Skeletal muscle tissue (tissue), 4 donors: ENCODE results near the gene SARNP. TPM values are rescaled to one million over a fixed set of nuclear protein-coding genes. Genes with fewer than 3 reads are reported as not detected.

Experiments
- H3K27ac ChIP-seq: one replicate; pipeline ENCODE4 v1.7.0; 2013; ENCODE audit warnings: mild to moderate bottlenecking, low read depth, low read length, inconsistent platforms
- H3K27me3 ChIP-seq, 3 donors: one replicate each; pipeline ENCODE4 v1.7.0; 2013; ENCODE audit warnings: low read length in 3 of 3; ENCODE audit not compliant: control insufficient read depth in 3 of 3, insufficient read depth in 3 of 3
- H3K36me3 ChIP-seq, 3 donors: one replicate each; pipeline ENCODE4 v1.7.0; 2013; ENCODE audit warnings: low read length in 3 of 3; ENCODE audit not compliant: control insufficient read depth in 3 of 3, insufficient read depth in 3 of 3
- H3K4me1 ChIP-seq, 3 donors: one replicate each; pipeline ENCODE4 v1.7.0; 2013; ENCODE audit warnings: low read length in 3 of 3, mild to moderate bottlenecking in 3 of 3; ENCODE audit not compliant: control insufficient read depth in 3 of 3, insufficient read depth in 3 of 3
- H3K4me3 ChIP-seq, 3 donors: one replicate each; pipeline ENCODE4 v1.7.0; 2013; ENCODE audit warnings: low read length in 3 of 3
- H3K9ac ChIP-seq, 3 donors: one replicate each; pipeline ENCODE4 v1.7.0; 2013; ENCODE audit warnings: low read length in 3 of 3, mild to moderate bottlenecking in 3 of 3, moderate library complexity in 2 of 3, low read depth in 1 of 3
- H3K9me3 ChIP-seq, 3 donors: one replicate each; pipeline ENCODE4 v1.7.0; 2013; ENCODE audit warnings: low read length in 3 of 3; ENCODE audit not compliant: control insufficient read depth in 3 of 3
- total RNA-seq: library from RNA; depleted of rRNA; stranded (reverse); fragments of >200 nt; gene quantifications from one replicate; pipeline ENCODE4 v1.2.3, GENCODE V29; 2014
- donor health status: Osteomylitis.

Gene SARNP
- total RNA-seq, 1 donor from 2014 or later, result 71.5 TPM

DNA sequence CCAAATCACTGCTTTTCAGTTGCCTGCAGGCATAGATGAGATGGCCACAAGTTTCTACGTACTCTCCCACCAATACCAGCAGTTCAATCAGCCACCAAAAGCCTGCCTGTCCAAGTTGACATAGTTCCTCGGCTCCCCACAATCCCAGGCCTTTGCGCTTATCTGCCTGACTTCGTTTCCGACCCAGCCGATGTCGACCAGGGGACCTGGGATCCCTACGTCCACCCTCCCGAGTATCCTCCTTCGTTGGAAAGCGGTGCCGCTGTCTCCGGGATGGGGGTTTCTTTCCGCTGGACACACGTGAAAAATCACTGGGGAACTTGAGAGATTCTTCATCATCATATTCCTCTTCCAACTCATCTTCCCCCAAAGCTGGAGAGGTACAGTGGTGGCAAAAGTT, 10.3 kb upstream of the SARNP start:
- Histone ChIP-seq H3K9ac (peak overlapping the region in 1 of 3 donors; percentile 43), H3K4me3 (peak overlapping the region in 2 of 3 donors; percentile 6 to 31), H3K9me3 (no peaks in the 10 kb centered on the region)

DNA sequence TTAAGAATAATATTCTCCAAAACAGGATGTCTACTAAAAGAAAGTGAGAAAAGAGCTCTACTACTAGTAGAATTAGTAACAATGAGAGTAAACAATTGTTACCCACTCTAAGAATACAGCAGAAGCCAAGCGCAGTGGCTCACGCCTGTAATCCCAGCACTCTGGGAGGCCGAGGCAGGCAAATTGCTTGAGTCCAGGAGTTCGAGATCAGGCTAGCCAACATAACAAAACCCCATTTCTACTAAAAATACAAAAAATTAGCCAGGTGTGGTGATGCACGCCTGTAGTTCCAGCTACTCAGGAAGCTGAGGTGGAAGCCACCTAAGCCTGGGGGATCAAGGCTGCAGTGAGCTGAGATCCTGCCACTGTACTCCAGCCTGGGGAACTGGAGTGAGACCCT, 7.2 kb upstream of the SARNP start:
- no peak overlapping the region for H3K27ac ChIP-seq
- H3K9ac ChIP-seq, result no peak overlapping the region
- no peak overlapping the region for H3K4me3 ChIP-seq
- H3K4me1 ChIP-seq, result peaks cover 20 to 25% (median 24%) of the 10 kb centered on the region in 3 donors
- peaks cover 22 to 41% (median 32%) of the 10 kb centered on the region in 3 donors for H3K36me3 ChIP-seq
- H3K27me3 ChIP-seq, result no peaks in the 10 kb centered on the region
- H3K9me3 ChIP-seq, result no peaks in the 10 kb centered on the region

More for the DNA sequence above, 10.3 kb upstream of the SARNP start:
- Histone ChIP-seq H3K27ac (no peak overlapping the region), H3K36me3 (peaks cover 0 to 16% (median 10%) of the 10 kb centered on the region in 3 donors), H3K27me3 (no peaks in the 10 kb centered on the region), H3K4me1 (peaks cover 31 to 48% (median 42%) of the 10 kb centered on the region in 3 donors)

DNA sequence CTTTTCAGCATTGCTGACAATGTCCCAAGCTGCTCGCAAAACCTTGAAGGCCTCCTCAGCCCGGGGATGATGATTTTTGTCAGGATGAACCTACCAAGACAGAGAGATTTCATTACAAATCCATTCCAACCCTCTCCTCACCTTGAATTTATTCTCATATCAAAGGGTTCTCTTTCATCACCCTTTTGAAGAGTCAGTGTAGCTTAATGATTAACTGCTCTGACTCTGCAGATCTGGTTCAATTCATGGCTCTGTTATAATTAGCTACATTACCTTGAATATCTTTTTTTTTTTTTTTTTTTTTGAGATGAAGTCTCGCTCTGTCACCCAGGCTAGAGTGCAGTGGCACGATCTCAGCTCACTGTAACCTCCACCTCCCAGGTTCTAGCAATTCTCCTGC, 5.9 kb upstream of the SARNP start:
- Histone ChIP-seq H3K4me1 (peaks cover 20 to 24% (median 24%) of the 10 kb centered on the region in 3 donors), H3K36me3 (peaks cover 25 to 47% (median 34%) of the 10 kb centered on the region in 3 donors)

DNA sequence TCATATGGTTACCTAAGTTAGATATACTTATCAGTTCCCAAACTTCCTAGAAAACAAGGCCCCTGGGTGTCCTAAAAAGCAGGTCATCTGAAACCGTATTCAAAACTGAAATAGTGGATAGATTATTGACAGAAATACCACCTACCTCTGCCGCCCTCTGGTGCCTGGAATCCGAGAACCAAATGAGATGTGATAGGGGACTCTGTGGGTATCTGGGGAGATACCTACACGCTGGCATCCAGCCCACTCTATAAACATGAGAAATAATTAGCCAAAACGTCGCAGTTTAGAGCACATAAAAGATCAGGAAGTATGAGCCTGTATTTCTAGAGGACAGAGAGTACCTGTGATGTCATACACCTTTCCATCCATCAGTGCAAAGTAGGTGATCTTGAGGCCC, 4.7 kb upstream of the SARNP start:
- H3K9me3 ChIP-seq, result no peaks in the 10 kb centered on the region
- no peak overlapping the region for H3K4me3 ChIP-seq
- H3K4me1 ChIP-seq, result peaks cover 13 to 20% (median 15%) of the 10 kb centered on the region in 3 donors
- no peaks in the 10 kb centered on the region for H3K27me3 ChIP-seq
- H3K27ac ChIP-seq, result no peak overlapping the region
- peaks cover 25 to 38% (median 31%) of the 10 kb centered on the region in 3 donors for H3K36me3 ChIP-seq
- no peak overlapping the region for H3K9ac ChIP-seq

More for the DNA sequence above, 5.9 kb upstream of the SARNP start:
- no peaks in the 10 kb centered on the region for H3K27me3 ChIP-seq
- no peaks in the 10 kb centered on the region for H3K9me3 ChIP-seq
- H3K27ac ChIP-seq, result no peak overlapping the region
- no peak overlapping the region for H3K9ac ChIP-seq
- no peak overlapping the region for H3K4me3 ChIP-seq

DNA sequence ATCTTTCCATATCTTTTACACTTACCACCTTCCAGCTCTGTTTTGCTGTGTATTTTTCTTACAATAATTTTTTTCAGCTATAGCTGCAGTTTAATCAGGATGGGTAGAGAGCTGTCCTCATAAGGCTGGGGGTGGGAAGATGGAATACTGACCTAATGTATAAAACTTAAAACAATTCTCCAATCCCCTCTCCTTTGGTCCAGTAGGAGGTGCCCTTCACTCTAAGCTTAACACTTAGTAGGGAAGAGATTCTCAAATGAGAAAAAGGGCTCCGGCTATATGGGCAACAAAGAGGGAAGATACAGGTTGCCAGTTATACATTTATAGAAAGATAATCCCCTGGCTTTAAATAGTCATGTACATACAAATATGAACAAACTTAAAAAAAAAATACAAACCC, 3.2 kb upstream of the SARNP start:
- peaks cover 25 to 37% (median 29%) of the 10 kb centered on the region in 3 donors for H3K36me3 ChIP-seq
- no peak overlapping the region for H3K27ac ChIP-seq
- no peaks in the 10 kb centered on the region for H3K9me3 ChIP-seq
- no peak overlapping the region for H3K4me3 ChIP-seq
- no peaks in the 10 kb centered on the region for H3K27me3 ChIP-seq
- no peak overlapping the region for H3K9ac ChIP-seq
- peaks cover 17 to 19% (median 18%) of the 10 kb centered on the region in 3 donors for H3K4me1 ChIP-seq

DNA sequence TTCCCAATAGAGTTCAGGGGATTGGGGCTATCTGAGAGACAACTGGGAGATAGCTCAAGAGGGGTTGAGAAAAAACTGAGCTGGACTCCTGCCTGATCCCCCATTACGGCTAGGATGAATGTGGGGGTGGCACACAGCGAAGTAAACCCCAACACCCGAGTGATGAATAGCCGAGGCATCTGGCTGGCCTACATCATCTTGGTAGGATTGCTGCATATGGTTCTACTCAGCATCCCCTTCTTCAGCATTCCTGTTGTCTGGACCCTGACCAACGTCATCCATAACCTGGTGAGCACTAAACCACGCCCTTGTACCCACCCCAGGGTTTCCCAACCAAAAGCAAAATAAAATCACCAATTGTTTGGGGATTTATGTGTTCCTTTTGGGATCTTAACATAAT, 1.4 kb upstream of the SARNP start:
- H3K27me3 ChIP-seq, result no peaks in the 10 kb centered on the region
- H3K4me3 ChIP-seq, result peak overlapping the region in 2 of 3 donors; percentile 81 to 82
- peaks cover 25 to 43% (median 29%) of the 10 kb centered on the region in 3 donors for H3K36me3 ChIP-seq
- no peaks in the 10 kb centered on the region for H3K9me3 ChIP-seq
- no peak overlapping the region for H3K27ac ChIP-seq
- H3K4me1 ChIP-seq, result peaks cover 19 to 28% (median 20%) of the 10 kb centered on the region in 3 donors
- H3K9ac ChIP-seq, result peak overlapping the region in 1 of 3 donors; percentile 68

DNA sequence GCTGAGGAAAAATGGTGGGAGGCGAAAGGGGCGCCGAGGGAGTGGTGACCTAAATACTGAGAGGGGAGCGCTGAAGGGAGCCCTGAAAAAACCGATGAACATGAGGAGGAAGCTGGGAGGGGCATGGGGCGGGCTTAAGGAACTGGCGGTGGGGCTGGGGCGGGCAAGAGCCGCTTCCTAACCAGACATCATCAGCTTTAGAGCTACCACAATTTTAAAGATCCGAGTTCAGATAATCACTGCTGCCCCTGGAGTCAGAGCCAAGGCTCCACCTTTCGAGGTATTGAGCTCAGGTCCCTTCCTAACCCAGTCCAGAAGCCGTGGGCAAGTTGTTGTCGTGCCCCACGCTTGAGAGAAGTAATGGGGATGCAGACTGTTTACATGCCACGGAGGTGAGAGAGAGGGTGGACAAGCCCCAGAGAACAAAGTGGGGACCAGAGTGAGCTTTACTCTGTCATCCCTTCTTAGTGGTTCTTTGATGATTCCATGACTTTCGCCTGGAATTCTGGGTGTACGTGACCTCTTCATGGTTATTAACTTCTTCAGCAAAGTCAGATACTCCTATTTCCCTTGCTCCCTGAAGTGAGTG, 710 bp upstream of the SARNP start:
- no peaks in the 10 kb centered on the region for H3K27me3 ChIP-seq
- peak overlapping the region; percentile 81 to 93 (median 82) for H3K4me3 ChIP-seq
- H3K27ac ChIP-seq, result peak overlapping the region; percentile 34
- peaks cover 20 to 28% (median 21%) of the 10 kb centered on the region in 3 donors for H3K4me1 ChIP-seq
- H3K36me3 ChIP-seq, result peaks cover 25 to 42% (median 29%) of the 10 kb centered on the region in 3 donors
- no peaks in the 10 kb centered on the region for H3K9me3 ChIP-seq
- peak overlapping the region; percentile 68 to 81 (median 81) for H3K9ac ChIP-seq

DNA sequence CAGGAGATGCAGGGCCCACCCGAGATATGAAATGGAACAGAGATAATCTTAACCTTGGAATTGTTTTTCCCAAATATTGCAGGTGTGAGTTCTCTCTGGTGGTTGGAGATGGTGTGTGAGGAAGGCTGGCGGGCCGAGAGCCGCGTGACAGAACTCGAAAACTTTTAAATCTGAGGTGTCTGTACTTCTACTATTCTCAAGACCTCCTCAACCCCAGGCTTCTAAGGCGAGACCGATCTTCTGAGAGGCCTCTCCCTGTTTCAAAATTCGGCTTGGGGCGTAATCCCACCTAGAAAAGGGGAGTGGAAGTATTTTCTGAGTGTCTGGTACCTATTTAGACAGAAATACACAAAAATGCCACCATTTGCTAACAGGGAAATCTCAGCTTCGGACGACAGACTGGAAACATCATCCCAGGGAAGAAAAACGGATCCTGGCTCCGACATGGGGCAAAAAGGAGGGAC, 611 bp downstream of the SARNP start:
- Histone ChIP-seq H3K9ac (peak overlapping the region; percentile 92 to 94 (median 93)), H3K9me3 (no peaks in the 10 kb centered on the region), H3K4me3 (peak overlapping the region; percentile 94 to 99 (median 94)), H3K4me1 (peaks cover 20 to 30% (median 21%) of the 10 kb centered on the region in 3 donors), H3K27me3 (no peaks in the 10 kb centered on the region), H3K36me3 (peaks cover 18 to 30% (median 19%) of the 10 kb centered on the region in 3 donors), H3K27ac (peak overlapping the region; percentile 90)

DNA sequence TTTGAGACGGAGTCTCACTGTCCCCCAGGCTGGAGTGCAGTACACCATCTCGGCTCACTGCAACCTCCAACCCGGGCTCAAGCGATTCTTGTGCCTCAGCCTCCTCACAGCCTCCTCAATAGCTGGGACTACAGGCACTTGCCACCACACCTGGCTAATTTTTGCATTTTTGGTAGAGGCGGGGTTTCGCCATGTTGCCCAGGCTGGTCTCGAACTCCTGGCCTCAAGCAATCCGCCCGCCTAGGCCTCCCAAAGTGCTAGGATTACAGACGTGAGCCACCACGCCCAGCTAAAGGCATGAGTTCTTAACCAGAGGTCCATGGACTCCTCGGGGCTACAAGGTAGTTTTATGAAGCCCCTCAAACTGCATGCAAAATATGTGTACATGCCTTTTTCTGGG, 2.1 kb downstream of the SARNP start:
- Histone ChIP-seq H3K27me3 (no peaks in the 10 kb centered on the region), H3K4me1 (peaks cover 20 to 31% (median 21%) of the 10 kb centered on the region in 3 donors), H3K27ac (no peak overlapping the region), H3K36me3 (peaks cover 11 to 16% (median 12%) of the 10 kb centered on the region in 3 donors), H3K9me3 (no peaks in the 10 kb centered on the region), H3K4me3 (no peak overlapping the region), H3K9ac (no peak overlapping the region)

DNA sequence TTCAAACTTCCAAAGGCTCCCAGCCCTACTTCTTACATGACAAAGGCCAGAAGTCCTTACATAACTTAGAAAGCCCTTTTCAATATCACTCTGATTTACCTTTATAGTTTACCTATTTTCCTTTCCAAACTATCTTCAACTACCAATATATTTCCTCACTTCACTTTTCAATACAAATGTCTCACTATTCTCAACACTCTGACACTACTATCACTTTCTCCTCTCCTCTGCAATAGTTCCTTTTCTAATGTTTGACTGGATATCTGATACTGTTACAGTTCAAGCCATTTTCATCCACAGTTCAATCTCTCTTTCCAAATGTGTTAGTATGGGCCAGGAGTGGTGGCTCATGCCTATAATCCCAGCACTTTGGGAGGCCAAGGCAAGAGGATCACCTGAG, 3.3 kb downstream of the SARNP start:
- H3K4me3 ChIP-seq, result no peak overlapping the region
- no peak overlapping the region for H3K27ac ChIP-seq
- no peaks in the 10 kb centered on the region for H3K27me3 ChIP-seq
- peaks cover 20 to 31% (median 21%) of the 10 kb centered on the region in 3 donors for H3K4me1 ChIP-seq
- peaks cover 2 to 9% (median 5%) of the 10 kb centered on the region in 3 donors for H3K36me3 ChIP-seq
- H3K9me3 ChIP-seq, result no peaks in the 10 kb centered on the region
- no peak overlapping the region for H3K9ac ChIP-seq
